ENCODE results near the gene GLIS1.

Gene GLIS1

GRCh38 chr1:53508991-53509666 is 229.8 kb downstream of the GLIS1 start:
- no peak for DNase-seq (ENCODE audit: low read depth in 2 of 2)

- no peak for DNase-seq (ENCODE audit: low read depth in 2 of 2)
These were observed 230.6 kb downstream of the GLIS1 start for GRCh38 chr1:53508056-53508990.

GRCh38 chr1:53507116-53507820 is 231.7 kb downstream of the GLIS1 start:
- no peak for DNase-seq (ENCODE audit: low read depth in 2 of 2)

- no peak for DNase-seq (ENCODE audit: low read depth in 2 of 2)
These were observed 232.5 kb downstream of the GLIS1 start for GRCh38 chr1:53506355-53507050.

GRCh38 chr1:53505891-53506290 is 233.1 kb downstream of the GLIS1 start:
- no peak for DNase-seq (ENCODE audit: low read depth in 2 of 2)

GRCh38 chr1:53505401-53505800 is 233.6 kb downstream of the GLIS1 start:
- no peak for DNase-seq (ENCODE audit: low read depth in 2 of 2)

GRCh38 chr1:53504901-53505300 is 234.1 kb downstream of the GLIS1 start:
- DNase-seq (ENCODE audit: low read depth in 2 of 2), result no peak

GRCh38 chr1:53503433-53504217 is 235.3 kb downstream of the GLIS1 start:
- DNase-seq (ENCODE audit: low read depth in 2 of 2), result no peak

GRCh38 chr1:53502641-53503432 is 236.1 kb downstream of the GLIS1 start:
- DNase-seq (ENCODE audit: low read depth in 2 of 2), result no peak

- DNase-seq (ENCODE audit: low read depth in 2 of 2), result no peak
These were observed 237.6 kb downstream of the GLIS1 start for GRCh38 chr1:53501065-53502005.

GRCh38 chr1:53500204-53501064 is 238.5 kb downstream of the GLIS1 start:
- no peak for DNase-seq (ENCODE audit: low read depth in 2 of 2)

- DNase-seq (ENCODE audit: low read depth in 2 of 2), result no peak
These were observed 239.4 kb downstream of the GLIS1 start for GRCh38 chr1:53499257-53500203.

GRCh38 chr1:53498555-53499131 is 240.3 kb downstream of the GLIS1 start:
- no peak for DNase-seq (ENCODE audit: low read depth in 2 of 2)

GRCh38 chr1:53495633-53496345 is 243.2 kb downstream of the GLIS1 start:
- no peak for DNase-seq (ENCODE audit: low read depth in 2 of 2)

GRCh38 chr1:53490351-53490750 is 248.6 kb downstream of the GLIS1 start:
- DNase-seq (ENCODE audit: low read depth in 2 of 2), result no peak
